Measurements from ENCODE around the gene LRRC8C. TPM values are rescaled to one million over a fixed set of nuclear protein-coding genes. Genes with fewer than 3 reads are reported as not detected.

Gene LRRC8C
- total and polyA plus RNA-seq, 10 donors = 3.7 to 33.0 (median 21.6) TPM

DNA sequence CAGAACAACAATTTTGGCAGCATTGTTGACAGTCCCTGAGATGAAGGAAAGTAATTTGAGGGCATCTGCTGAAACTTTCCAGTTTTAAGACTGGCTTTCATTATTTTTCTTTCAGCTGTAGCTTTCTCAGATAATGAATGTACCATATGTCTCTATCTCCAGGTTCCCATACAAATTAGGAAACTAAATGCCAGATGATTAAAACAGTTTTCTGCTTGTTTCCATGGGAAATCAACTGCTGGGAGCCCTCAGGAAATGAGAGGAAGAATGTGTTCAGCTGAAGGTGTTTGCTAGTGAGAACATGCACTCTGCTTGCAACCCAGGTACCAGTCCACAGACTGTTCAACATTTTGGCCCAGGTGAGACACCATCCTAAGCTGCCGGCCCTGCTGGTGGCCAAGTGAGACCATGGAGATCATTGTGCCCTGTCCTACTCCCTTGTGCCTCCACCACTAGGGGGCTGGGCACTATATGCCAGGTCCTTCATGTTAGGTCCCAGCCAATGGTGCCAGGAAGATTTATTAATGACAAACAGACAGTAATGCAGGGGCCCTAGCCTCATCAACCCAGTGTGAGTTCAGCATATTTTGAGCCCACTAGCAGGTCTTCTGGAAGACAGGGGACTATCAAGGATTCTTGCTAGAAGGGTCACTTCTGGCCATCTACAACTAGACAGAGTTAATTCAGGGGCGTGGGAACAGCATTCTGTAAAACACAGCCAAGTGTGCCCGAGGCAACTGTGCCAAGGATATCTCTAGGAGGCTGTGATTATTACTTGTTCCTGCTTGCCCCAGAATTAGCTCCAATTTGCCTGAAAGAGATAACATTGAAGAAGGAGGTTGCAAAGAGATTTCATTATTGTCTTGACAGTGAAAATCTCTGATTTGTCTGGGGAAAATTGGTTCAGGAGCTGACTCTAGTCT is 17.0 kb upstream of the LRRC8C start:
- WGBS, 5 donors = 86 to 94% (median 88%) methylated on average over 3 of the region's 3 CpGs
- Histone ChIP-seq H3K4me1 (peaks cover 0 to 23% (median 2%) of the 10 kb centered on the region in 6 donors), H3K4me3 (no peak overlapping the region), H3K9me3 (peaks cover 0 to 11% (median 0%) of the 10 kb centered on the region in 8 donors), H3K27ac (no peak overlapping the region), H3K27me3 (replicated peaks in 1 of 7) (no peaks in the 10 kb centered on the region), H3K36me3 (no peaks in the 10 kb centered on the region)
- no peak for DNase-seq
- no peak for TF ChIP-seq POLR2A (IDR thresholded peaks at IDR 0.05)
- TF ChIP-seq, protein P1, sequence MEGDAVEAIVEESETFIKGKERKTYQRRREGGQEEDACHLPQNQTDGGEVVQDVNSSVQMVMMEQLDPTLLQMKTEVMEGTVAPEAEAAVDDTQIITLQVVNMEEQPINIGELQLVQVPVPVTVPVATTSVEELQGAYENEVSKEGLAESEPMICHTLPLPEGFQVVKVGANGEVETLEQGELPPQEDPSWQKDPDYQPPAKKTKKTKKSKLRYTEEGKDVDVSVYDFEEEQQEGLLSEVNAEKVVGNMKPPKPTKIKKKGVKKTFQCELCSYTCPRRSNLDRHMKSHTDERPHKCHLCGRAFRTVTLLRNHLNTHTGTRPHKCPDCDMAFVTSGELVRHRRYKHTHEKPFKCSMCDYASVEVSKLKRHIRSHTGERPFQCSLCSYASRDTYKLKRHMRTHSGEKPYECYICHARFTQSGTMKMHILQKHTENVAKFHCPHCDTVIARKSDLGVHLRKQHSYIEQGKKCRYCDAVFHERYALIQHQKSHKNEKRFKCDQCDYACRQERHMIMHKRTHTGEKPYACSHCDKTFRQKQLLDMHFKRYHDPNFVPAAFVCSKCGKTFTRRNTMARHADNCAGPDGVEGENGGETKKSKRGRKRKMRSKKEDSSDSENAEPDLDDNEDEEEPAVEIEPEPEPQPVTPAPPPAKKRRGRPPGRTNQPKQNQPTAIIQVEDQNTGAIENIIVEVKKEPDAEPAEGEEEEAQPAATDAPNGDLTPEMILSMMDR (IDR thresholded peaks at IDR 0.05 in 8 of 11, conservative IDR thresholded peaks at IDR 0.05 in 3 of 11) = peak in 8 of 11 experiments; percentile 19 to 62 (median 56)
- no peak for TF ChIP-seq POLR2AphosphoS5 (IDR thresholded peaks at IDR 0.05)
- intact Hi-C loops (cut with DNase I; ENCODE audit: low total_unique reads) = no loop called here

- no peak overlapping the region for H3K27ac ChIP-seq
These were observed 15.9 kb upstream of the LRRC8C start for GRCh38 chr1:89616844-89617627.

DNA sequence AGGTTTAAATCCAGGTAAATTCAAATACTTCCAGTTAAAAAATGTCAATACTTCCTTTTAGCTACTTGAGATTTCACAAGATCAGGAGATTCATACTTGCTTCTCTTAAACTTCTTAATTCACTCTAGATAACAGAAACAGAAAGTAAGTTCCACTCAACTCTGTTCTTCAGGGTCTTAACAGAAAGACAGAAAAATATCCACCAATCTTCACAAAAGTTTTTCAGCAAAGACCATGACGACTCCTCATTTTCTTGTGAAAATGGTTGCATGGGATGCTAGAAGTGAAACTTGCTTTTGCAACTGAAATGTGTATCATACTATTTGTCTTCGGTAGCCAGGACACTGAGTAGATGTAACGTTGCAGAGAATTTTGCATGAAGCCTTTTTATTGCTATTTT is 12.3 kb upstream of the LRRC8C start:
- Histone ChIP-seq H3K9me3 (peaks cover 0 to 11% (median 0%) of the 10 kb centered on the region in 8 donors), H3K4me1 (peaks cover 0 to 16% (median 0%) of the 10 kb centered on the region in 6 donors), H3K4me3 (no peak overlapping the region), H3K27me3 (replicated peaks in 1 of 7) (no peaks in the 10 kb centered on the region), H3K27ac (no peak overlapping the region), H3K36me3 (no peaks in the 10 kb centered on the region)
- DNase-seq = no peak
- intact Hi-C loops (cut with DNase I; ENCODE audit: low total_unique reads) = no loop called here
- WGBS, 5 donors = 76 to 90% (median 84%) methylated on average over 3 of the region's 3 CpGs
- TF ChIP-seq, protein P1 (IDR thresholded peaks at IDR 0.05 in 8 of 11, conservative IDR thresholded peaks at IDR 0.05 in 3 of 11) = no peak
- no peak for TF ChIP-seq POLR2A (IDR thresholded peaks at IDR 0.05)
- TF ChIP-seq POLR2AphosphoS5 (IDR thresholded peaks at IDR 0.05) = no peak

More at GRCh38 chr1:89616844-89617627, 15.9 kb upstream of the LRRC8C start:
- Histone ChIP-seq H3K4me1 (peaks cover 0 to 13% (median 0%) of the 10 kb centered on the region in 6 donors), H3K4me3 (no peak overlapping the region), H3K36me3 (no peaks in the 10 kb centered on the region), H3K27me3 (replicated peaks in 1 of 7) (no peaks in the 10 kb centered on the region), H3K9me3 (peaks cover 0 to 11% (median 0%) of the 10 kb centered on the region in 8 donors)
- intact Hi-C loops (cut with DNase I; ENCODE audit: low total_unique reads) = no loop called here
- DNase-seq = no peak
- TF ChIP-seq POLR2AphosphoS5 (IDR thresholded peaks at IDR 0.05) = no peak
- TF ChIP-seq, protein P1 (IDR thresholded peaks at IDR 0.05 in 8 of 11, conservative IDR thresholded peaks at IDR 0.05 in 3 of 11) = no peak
- no peak for TF ChIP-seq POLR2A (IDR thresholded peaks at IDR 0.05)
- 94 to 99% (median 96%) methylated on average over 2 of the region's 2 CpGs for WGBS, 5 donors

All from spleen (tissue), 11 donors.